Endothelial cell of umbilical vein (primary cell): Measurements from ENCODE around the gene CDKN1A. TPM values are rescaled to one million over a fixed set of nuclear protein-coding genes. Genes with fewer than 3 reads are reported as not detected.
"Not testable (repeated sequence)": the region's sequence is repeated elsewhere in the genome, so short reads cannot be mapped to it uniquely, and the experiment has no call there.

Experiments
- BruUV-seq: library from RNA; stranded (reverse); fragments of 400-500 nt; replicated peaks from 2 replicates; lab custom pipeline; 2021; lab: Mats Ljungman, UMichigan
- CTCF ChIA-PET: fragments of 300-600, 350-600 bp; sonication (Branson Sonifier 250); formaldehyde crosslinking; loops from one replicate; lab custom pipeline; 2021; ENCODE audit warnings: antibody characterized with exemption, inconsistent platforms; lab: Charles Lee
- POLR2A ChIA-PET: fragments of 300-600, 350-600 bp; sonication (Branson Sonifier 250); formaldehyde crosslinking; loops from one replicate; lab custom pipeline; 2021; ENCODE audit warnings: antibody characterized with exemption, inconsistent platforms; lab: Charles Lee
- DNase-seq: peaks from one replicate; pipeline ENCODE4 v3.0.0-alpha.2; 2011; ENCODE audit warnings: low read depth, low spot score
- FAIRE-seq: peaks from 2 replicates; lab custom pipeline; 2011; peaks lifted over from hg19 to GRCh38; lab: Jason Lieb, UNC
- H2AFZ ChIP-seq: 2 replicates; pipeline ENCODE4 v1.6.0; 2012; ENCODE audit warnings: low read depth, low read length, control low read depth, inconsistent platforms
- H3K27ac ChIP-seq: 2 replicates; pipeline ENCODE4 v1.5.1; 2011; ENCODE audit warnings: low read depth, mild to moderate bottlenecking, control low read depth, low read length, moderate library complexity; ENCODE audit not compliant: insufficient read depth
- H3K27me3 ChIP-seq, 2 experiments: 2 replicates each; pipeline versions ENCODE4 v1.6.0 to v1.6.1; 2011; ENCODE audit warnings: low read length in 2 of 2, mixed read lengths in 1 of 2; ENCODE audit not compliant: control insufficient read depth in 2 of 2, insufficient read depth in 2 of 2
- H3K36me3 ChIP-seq, 2 experiments: 2 replicates in 1 of 2; 3 replicates in 1 of 2; pipeline ENCODE4 v1.5.1; 2011; ENCODE audit warnings: low read length in 2 of 2, mild to moderate bottlenecking in 1 of 2, moderate library complexity in 1 of 2; ENCODE audit not compliant: control insufficient read depth in 2 of 2, insufficient read depth in 2 of 2; ENCODE audit errors: extremely low read depth in 1 of 2
- H3K4me1 ChIP-seq: 3 replicates; pipeline ENCODE4 v1.5.1; 2011; ENCODE audit warnings: mild to moderate bottlenecking, low read length; ENCODE audit not compliant: control insufficient read depth, insufficient read depth; ENCODE audit errors: extremely low read depth
- H3K4me2 ChIP-seq: 2 replicates; pipeline ENCODE4 v1.6.1; 2011; ENCODE audit warnings: low read length, control low read depth, mixed read lengths; ENCODE audit not compliant: insufficient read depth
- H3K4me3 ChIP-seq, 3 experiments: fragments of 200-600 bp in 1 of 3; sonication (generic), shearing (Covaris generic) in 1 of 3; replicated peaks in 1 of 3; 2 replicates each; pipeline ENCODE4 v1.5.1; 2011 to 2016; ENCODE audit warnings: control low read depth in 3 of 3, low read length in 3 of 3, mild to moderate bottlenecking in 2 of 3, inconsistent platforms in 1 of 3, low read depth in 1 of 3, moderate library complexity in 1 of 3; ENCODE audit not compliant: insufficient read depth in 1 of 3
- H3K79me2 ChIP-seq: 2 replicates; pipeline ENCODE4 v1.6.0; 2012; ENCODE audit warnings: low read length, inconsistent platforms; ENCODE audit not compliant: control insufficient read depth, insufficient read depth
- H3K9ac ChIP-seq: replicated peaks from 2 replicates; pipeline ENCODE3; 2011; ENCODE audit warnings: low read length, control low read depth; ENCODE audit not compliant: insufficient read depth; ENCODE audit errors: extremely low read depth
- H3K9me1 ChIP-seq: replicated peaks from 3 replicates; pipeline ENCODE4 v1.6.0; 2011; ENCODE audit warnings: mild to moderate bottlenecking, low read length; ENCODE audit not compliant: control insufficient read depth, insufficient read depth; ENCODE audit errors: extremely low read depth
- H3K9me3 ChIP-seq: replicated peaks from 2 replicates; pipeline ENCODE4 v1.5.1; 2012; ENCODE audit warnings: low read length, inconsistent platforms; ENCODE audit not compliant: control insufficient read depth, insufficient read depth
- H4K20me1 ChIP-seq: replicated peaks from 2 replicates; pipeline ENCODE3; 2011; ENCODE audit warnings: mild to moderate bottlenecking, low read length; ENCODE audit not compliant: control insufficient read depth, insufficient read depth; ENCODE audit errors: extremely low read depth
- FOS ChIP-seq: IDR thresholded peaks from 2 replicates; pipeline ENCODE4 v1.6.1; 2011; ENCODE audit warnings: mild to moderate bottlenecking, low read length, moderate library complexity, borderline replicate concordance; ENCODE audit not compliant: insufficient read depth
- GATA2 ChIP-seq: IDR thresholded peaks from 2 replicates; pipeline ENCODE4 v1.7.0; 2011; ENCODE audit warnings: low read depth, mild to moderate bottlenecking, moderate library complexity, mixed read lengths, low read length; ENCODE audit not compliant: insufficient read length, insufficient read depth
- MAX ChIP-seq: IDR thresholded peaks from 2 replicates; pipeline ENCODE4 v1.6.1; 2011; ENCODE audit not compliant: insufficient read depth, insufficient read length
- POLR2A ChIP-seq: IDR thresholded peaks from 2 replicates; pipeline ENCODE4 v1.6.1; 2012; ENCODE audit warnings: low read depth, mild to moderate bottlenecking, control low read depth, low read length
- dilution Hi-C: fragments of 300-500 bp; cut with MboI; formaldehyde crosslinking; loops from one replicate; pipeline ENCODE4 v1.15.0; 2019; ENCODE audit warnings: low sequenced_read_pairs; ENCODE audit not compliant: extremely low pct_ligation_motif_present
- intact Hi-C: fragments of 100-400 bp; cut with micrococcal nuclease; formaldehyde crosslinking; loops from one replicate; pipeline ENCODE4 v1.10.0; 2022
- polyA plus RNA-seq, 4 experiments: library from polyadenylated mRNA; depleted of rRNA in 3 of 4; stranded (reverse) in 3 of 4; unstranded in 1 of 4; fragments of >200 nt; gene quantifications; 2 replicates each; pipeline versions ENCODE4 v1.2.1 to v1.2.3, GENCODE V29; 2011 to 2012; ENCODE audit warnings: missing spikeins in 1 of 4
- total RNA-seq: library from RNA; stranded (reverse); gene quantifications from 2 replicates; pipeline ENCODE4 v1.2.3, GENCODE V29; 2021

CDKN1A gene
- total and polyA plus RNA-seq, 2 donors (not counting 3 experiments of a cell fraction or from before 2014, with no cell fraction given), result 170 to 238 TPM

- FAIRE-seq (no peak), DNase-seq (no peak)
- POLR2A ChIA-PET, result no interaction called here
- intact Hi-C loops, result no loop called here
- H4K20me1 ChIP-seq, result no peaks in the 10 kb centered on the region
- dilution Hi-C loops, result no loop called here
- no peak overlapping the region for H3K27ac ChIP-seq
- H2AFZ ChIP-seq, result no peak overlapping the region
- peaks cover 16% of the 10 kb centered on the region for H3K4me1 ChIP-seq
- peaks cover 0 to 7% of the 10 kb centered on the region in 2 experiments for H3K27me3 ChIP-seq
- no peaks in the 10 kb centered on the region for H3K79me2 ChIP-seq
- H3K9me3 ChIP-seq, result no peaks in the 10 kb centered on the region
- no peaks in the 10 kb centered on the region for H3K9me1 ChIP-seq
- no peaks in the 10 kb centered on the region for H3K36me3 ChIP-seq
- CTCF ChIA-PET, result interaction anchor here (1.3 to 1.9 kb wide), 4 partner anchors 9 to 18 kb away, joined by 4 to 8 read pairs (median 4); no protein-coding TSS in a partner anchor
- no peak overlapping the region for H3K4me2 ChIP-seq
- no peak overlapping the region for H3K4me3 ChIP-seq
- no peak for TF ChIP-seq GATA2
- no peak for TF ChIP-seq MAX
- no peak for TF ChIP-seq FOS
- no peak for TF ChIP-seq POLR2A
- H3K9ac ChIP-seq, result no peak overlapping the region
- BruUV-seq, result no TSS peak
These were observed 26.7 kb upstream of the CDKN1A start for GRCh38 chr6:36651659-36652379.

GRCh38 chr6:36654469-36654868 lies 24.0 kb upstream of the CDKN1A start:
- peaks cover 11 to 17% of the 10 kb centered on the region in 2 experiments for H3K27me3 ChIP-seq
- FAIRE-seq, result peak; percentile 24
- H3K79me2 ChIP-seq, H3K36me3 ChIP-seq, H3K4me2 ChIP-seq, H3K4me3 ChIP-seq, dilution Hi-C loops, H3K4me1 ChIP-seq, BruUV-seq, DNase-seq, H3K9me3 ChIP-seq, H3K9me1 ChIP-seq, H2AFZ ChIP-seq, intact Hi-C loops, H4K20me1 ChIP-seq, H3K27ac ChIP-seq, H3K9ac ChIP-seq: not testable (repeated sequence)
- ChIA-PET CTCF (interaction anchor here (1.2 to 1.4 kb wide), 2 partner anchors 10 to 17 kb away, joined by 3 to 4 read pairs; no protein-coding TSS in a partner anchor), POLR2A (interaction anchor here (0.5 to 0.6 kb wide), 2 partner anchors 39 to 54 kb away, joined by 3 read pairs; no protein-coding TSS in a partner anchor)
